SH-SY5Y (cell line): Measurements from ENCODE around the gene SERPINF2.

Experiments
- GATA2 ChIP-seq: IDR thresholded peaks from 2 replicates; pipeline ENCODE4 v1.6.1; 2011; ENCODE audit warnings: mild to moderate bottlenecking, low read depth, low read length
- GATA3 ChIP-seq: IDR thresholded peaks from 2 replicates; pipeline ENCODE4 v1.6.1; 2011; ENCODE audit warnings: low read depth, mild to moderate bottlenecking, low read length, moderate library complexity

DNA sequence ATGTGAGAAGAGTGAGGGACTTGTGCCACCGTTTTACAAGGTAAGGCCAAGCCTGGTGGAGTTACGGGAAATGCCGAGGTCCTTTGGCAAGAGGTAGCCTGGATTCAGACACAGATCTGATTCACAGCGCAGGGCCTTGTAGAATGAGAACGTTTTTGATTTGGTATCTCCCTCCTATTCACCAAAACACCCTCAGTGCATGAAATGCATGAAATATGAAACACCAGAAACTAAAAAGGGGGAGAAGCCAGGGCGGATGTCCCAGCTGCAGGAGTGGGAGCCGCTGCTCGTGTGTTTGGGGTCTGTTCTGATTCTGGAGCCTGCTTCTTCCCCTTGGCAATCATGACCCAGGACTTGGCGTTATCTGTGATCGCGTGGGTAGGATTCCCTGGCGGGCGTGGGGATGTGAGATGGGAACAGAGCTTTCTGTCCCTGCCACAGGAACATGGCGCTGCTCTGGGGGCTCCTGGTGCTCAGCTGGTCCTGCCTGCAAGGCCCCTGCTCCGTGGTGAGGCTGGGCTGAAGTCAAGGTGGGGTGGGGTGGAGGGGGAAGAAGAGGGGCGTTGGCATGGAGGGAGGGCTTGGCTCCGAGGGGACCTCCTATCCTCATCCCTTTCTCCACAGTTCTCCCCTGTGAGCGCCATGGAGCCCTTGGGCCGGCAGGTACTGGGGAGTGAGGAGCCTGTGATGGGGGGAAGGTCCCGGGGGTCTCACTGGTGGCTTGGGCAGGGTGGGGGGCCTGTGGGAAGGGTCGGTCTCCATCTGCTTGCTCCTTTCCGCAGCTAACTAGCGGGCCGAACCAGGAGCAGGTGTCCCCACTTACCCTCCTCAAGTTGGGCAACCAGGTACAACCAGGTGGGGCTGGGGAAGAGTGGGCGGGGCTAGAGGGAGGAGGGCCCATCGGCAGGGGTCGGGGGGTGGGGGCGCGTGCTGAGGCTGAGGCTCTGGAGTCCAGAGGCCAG lies 2.2 kb downstream of the SERPINF2 start:
- TF ChIP-seq GATA2: no peak
- TF ChIP-seq GATA3: no peak
